A673 (cell line): Measurements from ENCODE around the gene SF3A2.
A peak's percentile ranks its signal among the peaks of the same experiment; 100 is the strongest.

Experiments used
- EZH2 ChIP-seq: fragments of 200-600 bp; sonication (generic); IDR thresholded peaks from 2 replicates; pipeline ENCODE4 v1.6.1; 2017; ENCODE audit warnings: borderline replicate concordance, low read depth, mild to moderate bottlenecking, mixed read lengths, antibody characterized with exemption, low read length; ENCODE audit not compliant: poor library complexity, severe bottlenecking
- TF ChIP-seq, protein P1 (sequence below): fragments of 300-800, 200-600 bp; sonication (generic); conservative IDR thresholded peaks from 2 replicates; pipeline ENCODE4 v1.5.1; 2017; ENCODE audit warnings: low read depth, mild to moderate bottlenecking, antibody characterized with exemption, low read length, moderate library complexity, mixed read lengths

DNA sequence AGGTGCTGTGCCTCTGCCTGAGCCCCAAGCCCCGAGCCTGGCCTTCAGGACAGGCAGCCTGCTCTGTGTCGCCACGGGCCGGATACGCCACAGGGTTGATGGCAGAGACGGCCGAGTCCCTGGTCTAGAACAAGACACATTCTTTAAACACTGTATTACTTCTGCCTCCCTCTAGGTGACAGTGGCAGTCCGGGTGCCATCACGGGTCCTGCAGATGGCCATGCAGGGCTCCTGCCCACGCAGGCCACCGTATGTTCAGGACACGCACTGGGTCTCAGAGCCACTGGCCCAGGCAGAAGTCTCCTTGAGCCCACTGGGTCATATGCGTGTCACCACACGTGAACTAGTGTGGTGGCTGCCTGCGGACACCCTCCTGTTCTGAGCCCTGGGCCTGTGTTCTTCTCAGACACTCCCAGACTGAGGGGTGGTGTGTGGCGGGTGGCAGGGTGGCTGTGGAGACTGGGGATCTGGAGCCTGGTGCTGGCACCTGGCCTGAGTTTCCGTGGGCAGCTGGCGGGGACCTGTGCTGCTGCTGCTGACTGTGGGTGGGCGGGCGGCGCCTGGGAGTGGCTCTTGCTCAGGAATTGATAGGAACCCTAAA lies 4.9 kb upstream of the SF3A2 start:
- TF ChIP-seq, protein P1, sequence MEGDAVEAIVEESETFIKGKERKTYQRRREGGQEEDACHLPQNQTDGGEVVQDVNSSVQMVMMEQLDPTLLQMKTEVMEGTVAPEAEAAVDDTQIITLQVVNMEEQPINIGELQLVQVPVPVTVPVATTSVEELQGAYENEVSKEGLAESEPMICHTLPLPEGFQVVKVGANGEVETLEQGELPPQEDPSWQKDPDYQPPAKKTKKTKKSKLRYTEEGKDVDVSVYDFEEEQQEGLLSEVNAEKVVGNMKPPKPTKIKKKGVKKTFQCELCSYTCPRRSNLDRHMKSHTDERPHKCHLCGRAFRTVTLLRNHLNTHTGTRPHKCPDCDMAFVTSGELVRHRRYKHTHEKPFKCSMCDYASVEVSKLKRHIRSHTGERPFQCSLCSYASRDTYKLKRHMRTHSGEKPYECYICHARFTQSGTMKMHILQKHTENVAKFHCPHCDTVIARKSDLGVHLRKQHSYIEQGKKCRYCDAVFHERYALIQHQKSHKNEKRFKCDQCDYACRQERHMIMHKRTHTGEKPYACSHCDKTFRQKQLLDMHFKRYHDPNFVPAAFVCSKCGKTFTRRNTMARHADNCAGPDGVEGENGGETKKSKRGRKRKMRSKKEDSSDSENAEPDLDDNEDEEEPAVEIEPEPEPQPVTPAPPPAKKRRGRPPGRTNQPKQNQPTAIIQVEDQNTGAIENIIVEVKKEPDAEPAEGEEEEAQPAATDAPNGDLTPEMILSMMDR: peak; percentile 33
- no peak for TF ChIP-seq EZH2
